WTC11 (cell line): Measurements from ENCODE around the gene SH3BP4. TPM values are rescaled to one million over a fixed set of nuclear protein-coding genes. Genes with fewer than 3 reads are reported as not detected.

Source experiments
- ATAC-seq: fragments of 200-7000 bp; cut with Tn5 transposase; 2 replicates; pipeline ENCODE4 v1.10.0; 2021; ENCODE audit warnings: mild to moderate bottlenecking, moderate library complexity
- CTCF ChIA-PET: fragments of 300-600 bp; sonication (Branson Sonifier 250); formaldehyde crosslinking; loops from one replicate; lab custom pipeline; 2021; ENCODE audit warnings: antibody characterized with exemption; lab: Charles Lee
- POLR2A ChIA-PET: fragments of 350-600 bp; sonication (Branson Sonifier 250); formaldehyde crosslinking; loops from one replicate; lab custom pipeline; 2021; ENCODE audit warnings: antibody characterized with exemption; lab: Charles Lee
- DNase-seq: peaks from one replicate; pipeline ENCODE4 v3.0.0; 2021; ENCODE audit warnings: low spot score
- H3K27ac Mint-ChIP-seq: 2 replicates; pipeline ENCODE4 v1.8.0; 2021; ENCODE audit warnings: mixed read lengths
- H3K27me3 Mint-ChIP-seq: 2 replicates; pipeline ENCODE4 v1.8.0; 2021; ENCODE audit warnings: low read depth, mild to moderate bottlenecking, moderate library complexity, mixed read lengths
- H3K36me3 Mint-ChIP-seq: 2 replicates; pipeline ENCODE4 v1.8.0; 2021; ENCODE audit warnings: mixed read lengths
- H3K4me1 Mint-ChIP-seq: 2 replicates; pipeline ENCODE4 v1.8.0; 2022; ENCODE audit warnings: mixed read lengths
- H3K4me3 Mint-ChIP-seq: 2 replicates; pipeline ENCODE4 v1.8.0; 2021; ENCODE audit warnings: mild to moderate bottlenecking, moderate library complexity, mixed read lengths
- H3K9me3 Mint-ChIP-seq: 2 replicates; pipeline ENCODE4 v1.8.0; 2021; ENCODE audit warnings: mixed read lengths
- AFF4 ChIP-seq: sonication (generic); formaldehyde crosslinking; IDR thresholded peaks from 2 replicates; pipeline ENCODE4 v1.8.1; 2023; ENCODE audit warnings: mild to moderate bottlenecking, missing genetic modification reagents, borderline replicate concordance
- CTCF ChIP-seq: fragments of 200-600 bp; IDR thresholded peaks from 2 replicates; pipeline ENCODE4 v1.8.0; 2022; ENCODE audit warnings: antibody characterized with exemption
- ERG ChIP-seq: fragments of 250-450 bp; sonication (Bioruptor Pico); IDR thresholded peaks from 2 replicates; pipeline ENCODE4 v1.8.0; 2021; ENCODE audit warnings: mild to moderate bottlenecking
- ETV6 ChIP-seq: sonication (generic); formaldehyde crosslinking; IDR thresholded peaks from 2 replicates; pipeline ENCODE4 v1.8.1; 2022; ENCODE audit warnings: mild to moderate bottlenecking, missing genetic modification reagents
- HMGXB4 ChIP-seq: sonication (generic); formaldehyde crosslinking; IDR thresholded peaks from 2 replicates; pipeline ENCODE4 v1.8.1; 2023; ENCODE audit warnings: mild to moderate bottlenecking, moderate library complexity, missing genetic modification reagents
- MYBL2 ChIP-seq: sonication (generic); formaldehyde crosslinking; IDR thresholded peaks from 2 replicates; pipeline ENCODE4 v1.8.1; 2023; ENCODE audit warnings: mild to moderate bottlenecking, moderate library complexity, missing genetic modification reagents
- NFATC4 ChIP-seq: fragments of 250-450 bp; sonication (Bioruptor Pico); IDR thresholded peaks from 2 replicates; pipeline ENCODE4 v1.9.0; 2021; ENCODE audit warnings: mild to moderate bottlenecking
- NFYB ChIP-seq: sonication (generic); formaldehyde crosslinking; conservative IDR thresholded peaks from 2 replicates; pipeline ENCODE4 v1.8.0; 2022; ENCODE audit warnings: low read depth, missing genetic modification reagents
- PREB ChIP-seq: sonication (generic); formaldehyde crosslinking; IDR thresholded peaks from 2 replicates; pipeline ENCODE4 v1.8.1; 2022; ENCODE audit warnings: mild to moderate bottlenecking, missing genetic modification reagents, moderate library complexity, borderline replicate concordance
- SMAD3 ChIP-seq: sonication (generic); formaldehyde crosslinking; IDR thresholded peaks from 2 replicates; pipeline ENCODE4 v1.8.0; 2022; ENCODE audit warnings: missing genetic modification reagents, mild to moderate bottlenecking, borderline replicate concordance
- TEAD1 ChIP-seq: sonication (generic); formaldehyde crosslinking; IDR thresholded peaks from 2 replicates; pipeline ENCODE4 v1.8.0; 2022; ENCODE audit warnings: mild to moderate bottlenecking, missing genetic modification reagents
- TEAD4 ChIP-seq: sonication (generic); formaldehyde crosslinking; IDR thresholded peaks from 2 replicates; pipeline ENCODE4 v1.8.0; 2022; ENCODE audit warnings: mild to moderate bottlenecking, missing genetic modification reagents
- ZBTB21 ChIP-seq: sonication (generic); formaldehyde crosslinking; IDR thresholded peaks from 2 replicates; pipeline ENCODE4 v1.8.1; 2023; ENCODE audit warnings: mild to moderate bottlenecking, missing genetic modification reagents, borderline replicate concordance
- ZNF121 ChIP-seq: sonication (generic); formaldehyde crosslinking; IDR thresholded peaks from 2 replicates; pipeline ENCODE4 v1.8.0; 2023; ENCODE audit warnings: missing genetic modification reagents
- ZNF281 ChIP-seq: sonication (generic); formaldehyde crosslinking; IDR thresholded peaks from 2 replicates; pipeline ENCODE4 v1.8.0; 2023; ENCODE audit warnings: mild to moderate bottlenecking, missing genetic modification reagents
- ZNF317 ChIP-seq: sonication (generic); formaldehyde crosslinking; IDR thresholded peaks from 2 replicates; pipeline ENCODE4 v1.8.1; 2023; ENCODE audit warnings: low read depth, mild to moderate bottlenecking, moderate library complexity, missing genetic modification reagents, borderline replicate concordance
- total RNA-seq: library from RNA; stranded (reverse); gene quantifications from 3 replicates; pipeline ENCODE4 v1.2.3, GENCODE V29; 2021

The SH3BP4 gene
- total RNA-seq, 1 experiment from 2014 or later = 44.4 TPM

GRCh38 chr2:235010117-235010714 lies 58.4 kb downstream of the SH3BP4 start (continued):
- no peak for TF ChIP-seq AFF4 (CRISPR knock-in tag)
- no peak for TF ChIP-seq ZNF281
- no peak for TF ChIP-seq TEAD1
- TF ChIP-seq NFYB (CRISPR knock-in tag) = no peak
- no peak for TF ChIP-seq ZNF121 (CRISPR knock-in tag)
- TF ChIP-seq MYBL2 = no peak
- TF ChIP-seq ZNF317 (CRISPR knock-in tag) = no peak

GRCh38 chr2:235011607-235011928 lies 59.8 kb downstream of the SH3BP4 start:
- POLR2A ChIA-PET = no interaction called here
- DNase-seq (peak; percentile 57), ATAC-seq (peak; percentile 80)
- H3K36me3 Mint-ChIP-seq = peaks cover 18% of the 10 kb centered on the region
- H3K27ac Mint-ChIP-seq = peak overlapping the region; percentile 83
- H3K4me3 Mint-ChIP-seq = no peak overlapping the region
- peaks cover 18% of the 10 kb centered on the region for H3K9me3 Mint-ChIP-seq
- no peaks in the 10 kb centered on the region for H3K27me3 Mint-ChIP-seq
- CTCF ChIA-PET = no interaction called here
- peaks cover 72% of the 10 kb centered on the region for H3K4me1 Mint-ChIP-seq
- TF ChIP-seq ETV6 (peak; percentile 72; the same call in 1 of the 2 replicates), ERG (CRISPR knock-in tag) (0 out of 2 replicates have a peak, but pooled peaks have one; percentile 17), PREB (CRISPR knock-in tag) (no peak), TEAD4 (CRISPR knock-in tag) (0 out of 2 replicates have a peak, but pooled peaks have one; percentile 44)

GRCh38 chr2:235011929-235012631 lies 60.3 kb downstream of the SH3BP4 start:
- H3K27me3 Mint-ChIP-seq = no peaks in the 10 kb centered on the region
- H3K4me1 Mint-ChIP-seq = peaks cover 67% of the 10 kb centered on the region
- peak overlapping the region; percentile 83 for H3K27ac Mint-ChIP-seq
- CTCF ChIA-PET = no interaction called here
- no peak for TF ChIP-seq HMGXB4 (CRISPR knock-in tag)
- no peak for TF ChIP-seq SMAD3
- no peak for TF ChIP-seq NFATC4 (CRISPR knock-in tag)
- no peak for TF ChIP-seq ZBTB21
- TF ChIP-seq ZNF317 (CRISPR knock-in tag) = no peak
- no peak for TF ChIP-seq ZNF121 (CRISPR knock-in tag)
- no peak for TF ChIP-seq CTCF
- DNase-seq = no peak
- ATAC-seq = peak; percentile 21
- no peak overlapping the region for H3K4me3 Mint-ChIP-seq
- H3K9me3 Mint-ChIP-seq = peaks cover 18% of the 10 kb centered on the region
- peaks cover 21% of the 10 kb centered on the region for H3K36me3 Mint-ChIP-seq
- POLR2A ChIA-PET = no interaction called here
